WI38 (cell line): Measurements from ENCODE around the gene CCDC107.

ENCODE experiments used
- H3K4me3 ChIP-seq: 2 replicates; pipeline ENCODE4 v1.5.1; 2011; ENCODE audit warnings: low read depth, mild to moderate bottlenecking, control low read depth, low read length
- CTCF ChIP-seq: IDR thresholded peaks from 2 replicates; pipeline ENCODE4 v1.5.1; 2012; ENCODE audit warnings: low read depth, mild to moderate bottlenecking, control low read depth, low read length

CCDC107 gene

GRCh38 chr9:35667939-35668338 is 9.8 kb downstream of the CCDC107 start:
- TF ChIP-seq CTCF = no peak

GRCh38 chr9:35669331-35670145 is 11.4 kb downstream of the CCDC107 start:
- no peak overlapping the region for H3K4me3 ChIP-seq
- no peak for TF ChIP-seq CTCF

More at GRCh38 chr9:35667939-35668338, 9.8 kb downstream of the CCDC107 start:
- no peak overlapping the region for H3K4me3 ChIP-seq

DNA sequence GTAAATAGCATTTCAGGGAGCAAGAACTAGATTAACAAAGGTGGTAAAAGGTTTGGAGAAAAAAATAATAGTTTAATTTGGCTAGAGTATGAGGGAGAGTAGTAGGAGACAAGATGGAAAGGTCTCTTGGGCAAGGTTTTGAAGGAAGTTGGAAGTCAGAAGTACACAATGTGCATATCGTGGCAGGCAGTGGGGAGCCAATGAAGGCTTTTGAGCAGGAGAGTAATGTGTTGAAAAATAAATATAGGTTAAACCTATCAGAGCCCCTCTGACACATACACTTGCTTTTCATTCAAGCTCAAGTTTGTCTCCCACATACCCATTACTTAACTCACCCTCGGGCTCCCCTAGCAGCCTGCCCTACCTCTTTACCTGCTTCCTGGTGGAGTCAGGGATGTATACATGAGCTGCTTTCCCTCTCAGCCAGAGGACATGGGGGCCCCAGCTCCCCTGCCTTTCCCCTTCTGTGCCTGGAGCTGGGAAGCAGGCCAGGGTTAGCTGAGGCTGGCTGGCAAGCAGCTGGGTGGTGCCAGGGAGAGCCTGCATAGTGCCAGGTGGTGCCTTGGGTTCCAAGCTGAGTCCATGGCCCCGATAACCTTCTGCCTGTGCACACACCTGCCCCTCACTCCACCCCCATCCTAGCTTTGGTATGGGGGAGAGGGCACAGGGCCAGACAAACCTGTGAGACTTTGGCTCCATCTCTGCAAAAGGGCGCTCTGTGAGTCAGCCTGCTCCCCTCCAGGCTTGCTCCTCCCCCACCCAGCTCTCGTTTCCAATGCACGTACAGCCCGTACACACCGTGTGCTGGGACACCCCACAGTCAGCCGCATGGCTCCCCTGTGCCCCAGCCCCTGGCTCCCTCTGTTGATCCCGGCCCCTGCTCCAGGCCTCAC is 15.3 kb downstream of the CCDC107 start, which contains the start of gene CA9:
CA9 (plus strand) TSS at position 797 of the 893 bp plus-strand sequence; CDS start at position 829, 32 bp downstream.
- no peak for TF ChIP-seq CTCF
- H3K4me3 ChIP-seq = no peak within 1 kb of the TSS

- H3K4me3 ChIP-seq = no peak overlapping the region
- no peak for TF ChIP-seq CTCF
These were observed 15.9 kb downstream of the CCDC107 start for GRCh38 chr9:35674025-35674361.

- no peak for TF ChIP-seq CTCF
- no peak overlapping the region for H3K4me3 ChIP-seq
These were observed 17.1 kb downstream of the CCDC107 start for GRCh38 chr9:35675204-35675603.

GRCh38 chr9:35675732-35676392 is 17.8 kb downstream of the CCDC107 start:
- no peak overlapping the region for H3K4me3 ChIP-seq
- TF ChIP-seq CTCF = no peak
